ENCODE measurements around the gene SIAH1. TPM values are rescaled to one million over a fixed set of nuclear protein-coding genes. Genes with fewer than 3 reads are reported as not detected.
A peak's percentile ranks its signal among the peaks of the same experiment; 100 is the strongest.

The SIAH1 gene
- total and polyA plus RNA-seq, 10 of the 15 experiments (the other 5 are each of a cell fraction or from before 2014, with no cell fraction given) = 5.1 to 21.1 (median 13.9) TPM

- TF ChIP-seq, protein P1, sequence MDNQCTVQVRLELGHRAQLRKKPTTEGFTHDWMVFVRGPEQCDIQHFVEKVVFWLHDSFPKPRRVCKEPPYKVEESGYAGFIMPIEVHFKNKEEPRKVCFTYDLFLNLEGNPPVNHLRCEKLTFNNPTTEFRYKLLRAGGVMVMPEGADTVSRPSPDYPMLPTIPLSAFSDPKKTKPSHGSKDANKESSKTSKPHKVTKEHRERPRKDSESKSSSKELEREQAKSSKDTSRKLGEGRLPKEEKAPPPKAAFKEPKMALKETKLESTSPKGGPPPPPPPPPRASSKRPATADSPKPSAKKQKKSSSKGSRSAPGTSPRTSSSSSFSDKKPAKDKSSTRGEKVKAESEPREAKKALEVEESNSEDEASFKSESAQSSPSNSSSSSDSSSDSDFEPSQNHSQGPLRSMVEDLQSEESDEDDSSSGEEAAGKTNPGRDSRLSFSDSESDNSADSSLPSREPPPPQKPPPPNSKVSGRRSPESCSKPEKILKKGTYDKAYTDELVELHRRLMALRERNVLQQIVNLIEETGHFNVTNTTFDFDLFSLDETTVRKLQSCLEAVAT (IDR thresholded peaks at IDR 0.05) = peak; percentile 97
- TF ChIP-seq SRF (IDR thresholded peaks at IDR 0.05; ENCODE audit: low read depth in 2 of 2, low read length in 2 of 2) (peak in 1 of 2 experiments; percentile 70; a peak in 1 of 4 replicates), TCF3 (IDR thresholded peaks at IDR 0.05; ENCODE audit: borderline replicate concordance, insufficient read depth, low read depth, low read length) (no peak), CTCF (IDR thresholded peaks at IDR 0.05 in 2 of 3, conservative IDR thresholded peaks at IDR 0.05 in 1 of 3; ENCODE audit: control insufficient read depth in 2 of 3, extremely low read depth in 1 of 3, insufficient read depth in 1 of 3, low read depth in 3 of 3, low read length in 3 of 3) (peak; percentile 86 to 93 (median 91)), SIX5 (IDR thresholded peaks at IDR 0.05; ENCODE audit: low read depth, low read length, severe bottlenecking) (no peak), ZSCAN29 (IDR thresholded peaks at IDR 0.05) (no peak)
Measured at GRCh38 chr16:48353565-48354163, 31.5 kb downstream of the SIAH1 start (continued).

Data from GM12878 (cell line).